OCI-LY7 (cell line): ENCODE results near the gene PLCB3. TPM values are rescaled to one million over a fixed set of nuclear protein-coding genes. Genes with fewer than 3 reads are reported as not detected.

Source experiments
- BruUV-seq: library from RNA; stranded (reverse); fragments of 400-500 nt; replicated peaks from 2 replicates; lab custom pipeline; 2021; lab: Mats Ljungman, UMichigan
- CTCF ChIA-PET: fragments of 300-600 bp; sonication (Branson Sonifier 250); formaldehyde crosslinking; loops from one replicate; lab custom pipeline; 2022; ENCODE audit warnings: antibody characterized with exemption; ENCODE audit not compliant: unreplicated experiment; lab: Charles Lee
- POLR2A ChIA-PET: fragments of 300-600 bp; sonication (Branson Sonifier 250); formaldehyde crosslinking; loops from one replicate; lab custom pipeline; 2022; ENCODE audit warnings: antibody characterized with exemption; lab: Charles Lee
- DNase-seq: peaks from one replicate; pipeline ENCODE4 v3.0.0-alpha.2; 2015; ENCODE audit warnings: low spot score
- H2AFZ ChIP-seq: fragments of 200-600 bp; sonication (generic), shearing (Covaris generic); 2 replicates; pipeline ENCODE4 v1.6.1; 2014; ENCODE audit warnings: mild to moderate bottlenecking, antibody characterized with exemption, low read length, moderate library complexity
- H3K27ac ChIP-seq: fragments of 200-600 bp; sonication (generic); 2 replicates; pipeline ENCODE4 v1.5.1; 2014; ENCODE audit warnings: mixed run types, low read depth, mild to moderate bottlenecking, moderate library complexity, low read length, inconsistent platforms; ENCODE audit not compliant: poor library complexity, severe bottlenecking
- H3K36me3 ChIP-seq: fragments of 200-600 bp; sonication (generic); 2 replicates; pipeline ENCODE4 v1.6.1; 2014; ENCODE audit warnings: mild to moderate bottlenecking, antibody characterized with exemption, low read length, moderate library complexity, mixed read lengths; ENCODE audit not compliant: insufficient read depth
- H3K4me1 ChIP-seq: fragments of 200-600 bp; sonication (generic); 2 replicates; pipeline ENCODE4 v1.5.1; 2014; ENCODE audit warnings: mild to moderate bottlenecking, low read length; ENCODE audit not compliant: insufficient read depth, poor library complexity, severe bottlenecking
- H3K4me2 ChIP-seq: fragments of 200-600 bp; sonication (generic); 2 replicates; pipeline ENCODE4 v1.6.1; 2014; ENCODE audit warnings: mild to moderate bottlenecking, low read length
- H3K4me3 ChIP-seq: fragments of 200-600 bp; sonication (generic); 2 replicates; pipeline ENCODE4 v1.5.1; 2014; ENCODE audit warnings: mild to moderate bottlenecking, low read depth, low read length; ENCODE audit not compliant: poor library complexity, severe bottlenecking
- H3K79me2 ChIP-seq: fragments of 200-600 bp; sonication (generic); 2 replicates; pipeline ENCODE4 v1.6.1; 2016; ENCODE audit warnings: low read depth, mild to moderate bottlenecking, low read length, moderate library complexity, mixed read lengths; ENCODE audit not compliant: insufficient read depth
- H3K9me2 ChIP-seq: fragments of 200-600 bp; sonication (generic); 2 replicates; pipeline ENCODE4 v1.6.1; 2016; ENCODE audit warnings: mild to moderate bottlenecking, low read length, mixed read lengths; ENCODE audit not compliant: insufficient read depth
- H3K9me3 ChIP-seq: fragments of 200-600 bp; sonication (generic); 2 replicates; pipeline ENCODE4 v1.6.1; 2014; ENCODE audit warnings: mild to moderate bottlenecking, mixed run types, low read length, mixed read lengths
- H4K20me1 ChIP-seq: fragments of 200-600 bp; sonication (generic); 2 replicates; pipeline ENCODE4 v1.6.1; 2014; ENCODE audit warnings: mild to moderate bottlenecking, antibody characterized with exemption, low read length, moderate library complexity, mixed read lengths; ENCODE audit not compliant: insufficient read depth
- EZH2phosphoT487 ChIP-seq: fragments of 200-600 bp; sonication (generic); IDR thresholded peaks from 2 replicates; pipeline ENCODE4 v1.6.1; 2018; ENCODE audit warnings: low read depth, borderline replicate concordance, mild to moderate bottlenecking, mixed run types, antibody characterized with exemption, low read length, moderate library complexity, mixed read lengths
- intact Hi-C: fragments of 100-400 bp; cut with micrococcal nuclease; formaldehyde crosslinking; loops from one replicate; pipeline ENCODE4 v1.10.0; 2022; ENCODE audit not compliant: unreplicated experiment
- total RNA-seq, 2 experiments: library from RNA; depleted of rRNA in 1 of 2; stranded (reverse); fragments of >200 nt in 1 of 2; shearing (Covaris generic) in 1 of 2; gene quantifications; 2 replicates each; pipeline ENCODE4 v1.2.3, GENCODE V29; 2014 to 2022
- TF ChIP-seq, protein P1 (sequence below): fragments of 200-600 bp; sonication (generic); conservative IDR thresholded peaks from 2 replicates; pipeline ENCODE4 v1.5.1; 2014; ENCODE audit warnings: mild to moderate bottlenecking, antibody characterized with exemption, low read length, moderate library complexity, mixed read lengths

Gene PLCB3
- total RNA-seq, 2 experiments from 2014 or later = 7.6 to 10.3 TPM

DNA sequence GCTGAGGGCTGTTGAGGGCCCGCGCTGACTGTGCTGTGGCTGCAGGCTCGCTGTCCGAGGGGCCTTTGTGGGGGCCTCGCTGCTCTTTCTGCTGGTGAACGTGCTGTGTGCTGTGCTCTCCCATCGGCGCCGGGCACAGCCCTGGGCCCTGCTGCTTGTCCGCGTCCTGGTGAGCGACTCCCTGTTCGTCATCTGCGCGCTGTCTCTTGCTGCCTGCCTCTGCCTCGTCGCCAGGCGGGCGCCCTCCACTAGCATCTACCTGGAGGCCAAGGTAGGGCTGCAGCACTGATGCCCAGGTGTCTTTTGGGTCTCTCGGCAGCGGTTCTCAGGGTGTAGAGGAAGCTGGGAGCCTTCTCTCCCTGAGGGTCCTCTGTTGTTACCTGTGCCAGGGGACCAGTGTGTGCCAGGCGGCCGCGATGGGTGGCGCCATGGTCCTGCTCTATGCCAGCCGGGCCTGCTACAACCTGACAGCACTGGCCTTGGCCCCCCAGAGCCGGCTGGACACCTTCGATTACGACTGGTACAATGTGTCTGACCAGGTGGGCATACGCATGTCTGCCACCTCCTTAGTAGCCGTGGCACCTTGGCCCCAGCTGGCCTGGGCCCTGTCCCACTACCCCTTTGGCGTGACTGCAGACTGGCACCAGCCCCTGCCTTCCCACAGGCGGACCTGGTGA lies 36.5 kb downstream of the PLCB3 start:
- H3K79me2 ChIP-seq = no peaks in the 10 kb centered on the region
- no peak overlapping the region for H3K27ac ChIP-seq
- H3K4me1 ChIP-seq = peaks cover 14% of the 10 kb centered on the region
- no TSS peak for BruUV-seq
- H3K4me3 ChIP-seq = no peak overlapping the region
- ChIA-PET CTCF (no interaction called here), POLR2A (no interaction called here)
- H2AFZ ChIP-seq = no peak overlapping the region
- intact Hi-C loops = loop anchor here (5.0 kb wide), 1 partner anchor 86 kb away; no protein-coding TSS in a partner anchor
- no peaks in the 10 kb centered on the region for H4K20me1 ChIP-seq
- DNase-seq = no peak
- no peaks in the 10 kb centered on the region for H3K9me3 ChIP-seq
- TF ChIP-seq, protein P1, sequence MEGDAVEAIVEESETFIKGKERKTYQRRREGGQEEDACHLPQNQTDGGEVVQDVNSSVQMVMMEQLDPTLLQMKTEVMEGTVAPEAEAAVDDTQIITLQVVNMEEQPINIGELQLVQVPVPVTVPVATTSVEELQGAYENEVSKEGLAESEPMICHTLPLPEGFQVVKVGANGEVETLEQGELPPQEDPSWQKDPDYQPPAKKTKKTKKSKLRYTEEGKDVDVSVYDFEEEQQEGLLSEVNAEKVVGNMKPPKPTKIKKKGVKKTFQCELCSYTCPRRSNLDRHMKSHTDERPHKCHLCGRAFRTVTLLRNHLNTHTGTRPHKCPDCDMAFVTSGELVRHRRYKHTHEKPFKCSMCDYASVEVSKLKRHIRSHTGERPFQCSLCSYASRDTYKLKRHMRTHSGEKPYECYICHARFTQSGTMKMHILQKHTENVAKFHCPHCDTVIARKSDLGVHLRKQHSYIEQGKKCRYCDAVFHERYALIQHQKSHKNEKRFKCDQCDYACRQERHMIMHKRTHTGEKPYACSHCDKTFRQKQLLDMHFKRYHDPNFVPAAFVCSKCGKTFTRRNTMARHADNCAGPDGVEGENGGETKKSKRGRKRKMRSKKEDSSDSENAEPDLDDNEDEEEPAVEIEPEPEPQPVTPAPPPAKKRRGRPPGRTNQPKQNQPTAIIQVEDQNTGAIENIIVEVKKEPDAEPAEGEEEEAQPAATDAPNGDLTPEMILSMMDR = no peak
- no peak for TF ChIP-seq EZH2phosphoT487
- no peak overlapping the region for H3K4me2 ChIP-seq
- H3K9me2 ChIP-seq = no peaks in the 10 kb centered on the region
- no peaks in the 10 kb centered on the region for H3K36me3 ChIP-seq

GRCh38 chr11:64288353-64288750 lies 37.0 kb downstream of the PLCB3 start:
- Histone ChIP-seq H2AFZ (no peak overlapping the region), H4K20me1 (no peaks in the 10 kb centered on the region), H3K27ac (no peak overlapping the region), H3K9me3 (no peaks in the 10 kb centered on the region), H3K4me3 (no peak overlapping the region), H3K4me1 (peaks cover 14% of the 10 kb centered on the region), H3K9me2 (no peaks in the 10 kb centered on the region), H3K36me3 (no peaks in the 10 kb centered on the region), H3K79me2 (no peaks in the 10 kb centered on the region), H3K4me2 (no peak overlapping the region)
- CTCF ChIA-PET = interaction anchor here (0.6 kb wide), 1 partner anchor 19 kb away, joined by 7 read pairs; no protein-coding TSS in a partner anchor
- no peak for DNase-seq
- TF ChIP-seq, protein P1 = no peak
- no peak for TF ChIP-seq EZH2phosphoT487
- intact Hi-C loops = loop anchor here (5.0 kb wide), 1 partner anchor 86 kb away; no protein-coding TSS in a partner anchor
- no TSS peak for BruUV-seq
- POLR2A ChIA-PET = no interaction called here

- Histone ChIP-seq H2AFZ (no peak overlapping the region), H3K79me2 (no peaks in the 10 kb centered on the region), H3K9me2 (no peaks in the 10 kb centered on the region), H3K4me2 (no peak overlapping the region), H3K27ac (no peak overlapping the region), H3K4me1 (peaks cover 10% of the 10 kb centered on the region), H3K36me3 (no peaks in the 10 kb centered on the region), H3K9me3 (no peaks in the 10 kb centered on the region), H3K4me3 (no peak overlapping the region), H4K20me1 (no peaks in the 10 kb centered on the region)
- CTCF ChIA-PET = interaction anchor here (0.6 kb wide), 1 partner anchor 20 kb away, joined by 7 read pairs; no protein-coding TSS in a partner anchor
- BruUV-seq = no TSS peak
- intact Hi-C loops = loop anchor here (5.0 kb wide), 1 partner anchor 87 kb away; no protein-coding TSS in a partner anchor
- TF ChIP-seq, protein P1 = no peak
- no peak for TF ChIP-seq EZH2phosphoT487
- no peak for DNase-seq
- POLR2A ChIA-PET = no interaction called here
Observed at GRCh38 chr11:64289002-64289564, 37.8 kb downstream of the PLCB3 start.
